ENCODE measurements around the gene FUOM. TPM values are rescaled to one million over a fixed set of nuclear protein-coding genes. Genes with fewer than 3 reads are reported as not detected.

FUOM gene
- total and polyA plus RNA-seq, 12 donors, result 2.0 to 17.0 (median 6.2) TPM

GRCh38 chr10:133354672-133355240, 3.1 kb downstream of the FUOM start:
- Histone ChIP-seq H3K4me1 (peaks cover 4 to 28% (median 15%) of the 10 kb centered on the region in 9 donors), H3K9me3 (no peaks in the 10 kb centered on the region), H3K36me3 (peaks cover 0 to 3% (median 0%) of the 10 kb centered on the region in 9 donors), H3K4me3 (no peak overlapping the region), H3K27me3 (peaks cover 0 to 14% (median 0%) of the 10 kb centered on the region in 7 donors), H3K27ac (no peak overlapping the region)
- ATAC-seq, result no peak
- WGBS, 2 donors, result 93% methylated on average over 14 of the region's 14 CpGs
- TF ChIP-seq, protein P1, sequence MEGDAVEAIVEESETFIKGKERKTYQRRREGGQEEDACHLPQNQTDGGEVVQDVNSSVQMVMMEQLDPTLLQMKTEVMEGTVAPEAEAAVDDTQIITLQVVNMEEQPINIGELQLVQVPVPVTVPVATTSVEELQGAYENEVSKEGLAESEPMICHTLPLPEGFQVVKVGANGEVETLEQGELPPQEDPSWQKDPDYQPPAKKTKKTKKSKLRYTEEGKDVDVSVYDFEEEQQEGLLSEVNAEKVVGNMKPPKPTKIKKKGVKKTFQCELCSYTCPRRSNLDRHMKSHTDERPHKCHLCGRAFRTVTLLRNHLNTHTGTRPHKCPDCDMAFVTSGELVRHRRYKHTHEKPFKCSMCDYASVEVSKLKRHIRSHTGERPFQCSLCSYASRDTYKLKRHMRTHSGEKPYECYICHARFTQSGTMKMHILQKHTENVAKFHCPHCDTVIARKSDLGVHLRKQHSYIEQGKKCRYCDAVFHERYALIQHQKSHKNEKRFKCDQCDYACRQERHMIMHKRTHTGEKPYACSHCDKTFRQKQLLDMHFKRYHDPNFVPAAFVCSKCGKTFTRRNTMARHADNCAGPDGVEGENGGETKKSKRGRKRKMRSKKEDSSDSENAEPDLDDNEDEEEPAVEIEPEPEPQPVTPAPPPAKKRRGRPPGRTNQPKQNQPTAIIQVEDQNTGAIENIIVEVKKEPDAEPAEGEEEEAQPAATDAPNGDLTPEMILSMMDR (IDR thresholded peaks at IDR 0.05), result no peak
- no peak for DNase-seq
- intact Hi-C loops (cut with DNase I), result no loop called here

- Histone ChIP-seq H3K4me1 (peaks cover 4 to 28% (median 15%) of the 10 kb centered on the region in 9 donors), H3K27ac (no peak overlapping the region), H3K27me3 (peaks cover 0 to 21% (median 0%) of the 10 kb centered on the region in 7 donors), H3K9me3 (no peaks in the 10 kb centered on the region), H3K36me3 (peaks cover 0 to 3% (median 0%) of the 10 kb centered on the region in 9 donors), H3K4me3 (no peak overlapping the region)
- WGBS, 2 donors, result 86 to 87% methylated on average over 16 of the region's 16 CpGs
- intact Hi-C loops (cut with DNase I), result no loop called here
- DNase-seq, result no peak
- TF ChIP-seq, protein P1 (IDR thresholded peaks at IDR 0.05), result no peak
- ATAC-seq, result no peak
Measured at GRCh38 chr10:133353988-133354605, 3.7 kb downstream of the FUOM start.

GRCh38 chr10:133353202-133353959, 4.4 kb downstream of the FUOM start:
- DNase-seq (no peak), ATAC-seq (no peak)
- intact Hi-C loops (cut with DNase I), result no loop called here
- no peak overlapping the region for H3K27ac ChIP-seq
- TF ChIP-seq, protein P1 (IDR thresholded peaks at IDR 0.05), result no peak
- peaks cover 4 to 25% (median 15%) of the 10 kb centered on the region in 9 donors for H3K4me1 ChIP-seq
- 82 to 83% methylated on average over 16 of the region's 16 CpGs for WGBS, 2 donors
- H3K9me3 ChIP-seq, result no peaks in the 10 kb centered on the region
- peaks cover 0 to 3% (median 0%) of the 10 kb centered on the region in 9 donors for H3K36me3 ChIP-seq
- H3K27me3 ChIP-seq, result peaks cover 0 to 23% (median under 1%) of the 10 kb centered on the region in 7 donors
- H3K4me3 ChIP-seq, result no peak overlapping the region

All from heart right ventricle (tissue), 16 donors.